Psoas muscle (tissue), 8 donors: Measurements from ENCODE around the gene RPS6KA2. TPM values are rescaled to one million over a fixed set of nuclear protein-coding genes. Genes with fewer than 3 reads are reported as not detected.

Experiments
- ATAC-seq, 4 donors: fragments of 200-7000 bp; cut with Tn5 transposase; one replicate each; pipeline ENCODE4 v1.9.1; 2020; ENCODE audit warnings: moderate library complexity in 3 of 4, mild to moderate bottlenecking in 2 of 4
- DNase-seq, 2 donors: peaks; one replicate each; pipeline ENCODE4 v3.0.0-alpha.2; 2020
- H3K27ac ChIP-seq: fragments of 200-600 bp; one replicate; pipeline ENCODE4 v1.8.0; 2022
- H3K27me3 ChIP-seq, 3 donors: fragments of 200-600 bp in 1 of 3; one replicate each; pipeline versions ENCODE4 v1.6.1 to v1.8.0; 2013 to 2022; ENCODE audit warnings: low read length in 2 of 3, mild to moderate bottlenecking in 2 of 3, moderate library complexity in 1 of 3; ENCODE audit not compliant: insufficient read depth in 3 of 3
- H3K36me3 ChIP-seq, 2 donors: fragments of 200-600 bp in 1 of 2; one replicate each; pipeline versions ENCODE4 v1.6.1 to v1.8.0; 2013 to 2022; ENCODE audit warnings: low read depth in 1 of 2, mild to moderate bottlenecking in 1 of 2, moderate library complexity in 1 of 2; ENCODE audit not compliant: insufficient read depth in 1 of 2
- H3K4me1 ChIP-seq: fragments of 200-600 bp; one replicate; pipeline ENCODE4 v1.8.0; 2022
- H3K4me3 ChIP-seq: fragments of 200-600 bp; one replicate; pipeline ENCODE4 v1.8.0; 2022; ENCODE audit warnings: mild to moderate bottlenecking
- H3K9me3 ChIP-seq: fragments of 200-600 bp; one replicate; pipeline ENCODE4 v1.8.0; 2022
- WGBS, 3 donors: extraction: QIAGEN DNeasy Blood & Tissue Kit; methylation state at CpG; one replicate each; pipeline versions ENCODE4 v1.1.6 to v1.1.7; 2013; 5-methylcytosine and 5-hydroxymethylcytosine counted together
- intact Hi-C, 2 donors: fragments of 100-400 bp; cut with DNase I; formaldehyde crosslinking; loops; one replicate each; pipeline versions ENCODE4 v1.11.0 to v1.14.2; 2022
- polyA plus RNA-seq, 3 donors: library from polyadenylated mRNA; stranded (reverse); fragments of 200-250 nt; gene quantifications; one replicate each; pipeline ENCODE4 v1.2.3, GENCODE V29; 2013
- total RNA-seq, 4 donors: library from RNA; stranded (reverse); fragmentation: NEBNext Ultra II Directional in 2 of 4; extraction: Animal tissue kit (Norgen Biotek cat#: 25700) in 2 of 4; gene quantifications; one replicate each; pipeline versions ENCODE4 v1.2.1 to v1.2.4, GENCODE V29; 2021 to 2023
- TF ChIP-seq, protein P1 (sequence below): fragments of 200-600 bp; IDR thresholded peaks from one replicate; pipeline ENCODE4 v1.8.0; 2022; ENCODE audit warnings: antibody characterized with exemption
- donor health status: healthy with polysubstance abuse.
- donor health status: DM: no; HTN: no; CAD: no; lungs with moderate emphysema.
- donor health status: Bipolar disorder and iron deficiency.
- donor health status: healthy.
- donor health status: DM: yes; HTN: yes; CAD: no.
- donor health status: DM: no; HTN: no; CAD: no.
- donor health status: DM: no; HTN: no; CAD: no.
- donor health status: DM: yes; HTN: yes; CAD: no.

RPS6KA2 gene
- total and polyA plus RNA-seq, 7 donors: 7.8 to 40.4 (median 20.0) TPM

DNA sequence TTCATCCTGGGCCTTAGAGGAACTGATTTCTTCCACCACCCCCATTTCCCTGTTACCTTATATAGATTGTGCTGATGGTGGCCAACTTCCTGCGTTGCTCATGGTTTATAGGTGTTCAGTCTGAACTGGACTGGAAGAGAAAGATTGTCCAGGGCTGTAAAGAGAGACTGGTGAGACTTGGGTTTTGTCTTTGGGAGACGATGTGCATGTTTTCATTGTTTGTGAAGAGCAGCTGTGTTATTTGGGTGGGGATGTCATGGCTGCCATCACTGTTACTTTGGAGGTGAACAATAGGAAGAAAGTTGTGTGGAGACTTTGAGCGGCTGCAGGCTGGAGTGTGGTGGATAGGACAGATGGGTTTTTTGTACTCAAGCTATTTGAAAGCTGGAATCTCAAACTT, 228.7 kb downstream of the RPS6KA2 start:
- WGBS, 3 donors: 75 to 91% (median 79%) methylated on average over 3 of the region's 3 CpGs
- Histone ChIP-seq H3K36me3 (no peaks in the 10 kb centered on the region), H3K9me3 (no peaks in the 10 kb centered on the region), H3K4me1 (peaks cover 7% of the 10 kb centered on the region), H3K27me3 (no peaks in the 10 kb centered on the region), H3K4me3 (no peak overlapping the region), H3K27ac (no peak overlapping the region)
- intact Hi-C loops: loop anchor here in 1 of 2 donors (5.0 kb wide), 1 partner anchor 81 kb away; no protein-coding TSS in a partner anchor
- ATAC-seq (no peak), DNase-seq (no peak)
- TF ChIP-seq, protein P1, sequence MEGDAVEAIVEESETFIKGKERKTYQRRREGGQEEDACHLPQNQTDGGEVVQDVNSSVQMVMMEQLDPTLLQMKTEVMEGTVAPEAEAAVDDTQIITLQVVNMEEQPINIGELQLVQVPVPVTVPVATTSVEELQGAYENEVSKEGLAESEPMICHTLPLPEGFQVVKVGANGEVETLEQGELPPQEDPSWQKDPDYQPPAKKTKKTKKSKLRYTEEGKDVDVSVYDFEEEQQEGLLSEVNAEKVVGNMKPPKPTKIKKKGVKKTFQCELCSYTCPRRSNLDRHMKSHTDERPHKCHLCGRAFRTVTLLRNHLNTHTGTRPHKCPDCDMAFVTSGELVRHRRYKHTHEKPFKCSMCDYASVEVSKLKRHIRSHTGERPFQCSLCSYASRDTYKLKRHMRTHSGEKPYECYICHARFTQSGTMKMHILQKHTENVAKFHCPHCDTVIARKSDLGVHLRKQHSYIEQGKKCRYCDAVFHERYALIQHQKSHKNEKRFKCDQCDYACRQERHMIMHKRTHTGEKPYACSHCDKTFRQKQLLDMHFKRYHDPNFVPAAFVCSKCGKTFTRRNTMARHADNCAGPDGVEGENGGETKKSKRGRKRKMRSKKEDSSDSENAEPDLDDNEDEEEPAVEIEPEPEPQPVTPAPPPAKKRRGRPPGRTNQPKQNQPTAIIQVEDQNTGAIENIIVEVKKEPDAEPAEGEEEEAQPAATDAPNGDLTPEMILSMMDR: no peak

- 88 to 96% (median 93%) methylated on average over 4 of the region's 4 CpGs for WGBS, 3 donors
- TF ChIP-seq, protein P1: no peak
- Histone ChIP-seq H3K27me3 (no peaks in the 10 kb centered on the region), H3K4me1 (peaks cover 7% of the 10 kb centered on the region), H3K27ac (no peak overlapping the region), H3K4me3 (no peak overlapping the region), H3K36me3 (no peaks in the 10 kb centered on the region), H3K9me3 (no peaks in the 10 kb centered on the region)
- intact Hi-C loops: loop anchor here in 1 of 2 donors (5.0 kb wide), 1 partner anchor 81 kb away; no protein-coding TSS in a partner anchor
- ATAC-seq: no peak
- DNase-seq: no peak
These were observed 229.2 kb downstream of the RPS6KA2 start for GRCh38 chr6:166397849-166398248.

DNA sequence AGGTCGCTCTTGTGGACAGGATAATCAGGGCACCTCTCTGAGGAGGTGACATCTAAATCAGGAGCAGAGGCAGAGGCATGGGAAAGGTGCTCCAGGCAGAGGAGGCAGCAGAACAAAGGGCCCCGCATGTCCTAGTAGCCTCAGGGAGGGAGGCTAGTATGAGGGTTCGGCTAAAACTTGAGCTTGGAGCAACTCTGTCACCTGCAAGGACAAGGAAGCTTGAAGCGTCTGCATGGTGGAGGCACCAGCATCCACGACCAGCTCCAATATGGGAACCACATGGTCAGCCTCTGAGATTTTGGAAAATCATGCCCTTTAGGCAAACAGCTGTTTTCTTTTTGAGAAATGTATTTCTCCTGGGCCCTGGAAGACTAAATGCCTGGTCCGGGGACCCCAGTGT, 231.3 kb downstream of the RPS6KA2 start:
- ATAC-seq (no peak), DNase-seq (no peak)
- TF ChIP-seq, protein P1: no peak
- no peaks in the 10 kb centered on the region for H3K36me3 ChIP-seq
- H3K27me3 ChIP-seq: no peaks in the 10 kb centered on the region
- intact Hi-C loops: loop anchor here in 1 of 2 donors (5.0 kb wide), 1 partner anchor 78 kb away; no protein-coding TSS in a partner anchor
- H3K9me3 ChIP-seq: no peaks in the 10 kb centered on the region
- H3K4me1 ChIP-seq: peaks cover 7% of the 10 kb centered on the region
- H3K27ac ChIP-seq: no peak overlapping the region
- no peak overlapping the region for H3K4me3 ChIP-seq
- WGBS, 3 donors: 85 to 94% (median 91%) methylated on average over 6 of the region's 6 CpGs

DNA sequence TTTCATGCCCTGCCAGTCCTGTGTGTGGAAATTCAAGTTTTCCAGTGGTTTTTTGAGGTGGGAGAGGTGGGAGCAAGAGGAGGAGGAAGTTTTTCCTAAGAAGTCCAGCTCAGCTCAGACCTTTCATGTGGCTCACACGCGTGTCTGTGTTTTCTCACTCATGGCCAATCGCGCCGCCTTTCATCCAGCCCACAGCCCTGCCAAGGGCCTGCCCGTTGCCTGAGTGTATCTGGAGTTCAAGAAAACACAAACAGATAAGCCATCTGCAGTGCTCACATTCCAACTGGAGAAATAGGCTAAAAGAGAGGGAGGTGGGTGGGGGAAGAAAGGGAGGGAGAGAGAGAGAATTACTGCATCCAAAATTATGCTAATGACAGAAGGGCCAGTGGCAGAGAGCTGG, 231.7 kb downstream of the RPS6KA2 start:
- Histone ChIP-seq H3K27ac (no peak overlapping the region), H3K36me3 (no peaks in the 10 kb centered on the region), H3K27me3 (no peaks in the 10 kb centered on the region), H3K9me3 (no peaks in the 10 kb centered on the region), H3K4me3 (no peak overlapping the region), H3K4me1 (peaks cover 7% of the 10 kb centered on the region)
- TF ChIP-seq, protein P1: no peak
- ATAC-seq (no peak), DNase-seq (no peak)
- WGBS, 3 donors: 62 to 73% (median 66%) methylated on average over 6 of the region's 6 CpGs
- intact Hi-C loops: loop anchor here in 1 of 2 donors (5.0 kb wide), 1 partner anchor 78 kb away; no protein-coding TSS in a partner anchor
